Inflammatory macrophage (primary cell): ENCODE measurements around the gene HADH.
"Not testable (repeated sequence)": the region's sequence is repeated elsewhere in the genome, so short reads cannot be mapped to it uniquely, and the experiment has no call there.

ENCODE experiments used
- DNase-seq, 2 donors: peaks; one replicate each; pipeline ENCODE4 v3.0.0-alpha.2; 2020 to 2022

The HADH gene

DNA sequence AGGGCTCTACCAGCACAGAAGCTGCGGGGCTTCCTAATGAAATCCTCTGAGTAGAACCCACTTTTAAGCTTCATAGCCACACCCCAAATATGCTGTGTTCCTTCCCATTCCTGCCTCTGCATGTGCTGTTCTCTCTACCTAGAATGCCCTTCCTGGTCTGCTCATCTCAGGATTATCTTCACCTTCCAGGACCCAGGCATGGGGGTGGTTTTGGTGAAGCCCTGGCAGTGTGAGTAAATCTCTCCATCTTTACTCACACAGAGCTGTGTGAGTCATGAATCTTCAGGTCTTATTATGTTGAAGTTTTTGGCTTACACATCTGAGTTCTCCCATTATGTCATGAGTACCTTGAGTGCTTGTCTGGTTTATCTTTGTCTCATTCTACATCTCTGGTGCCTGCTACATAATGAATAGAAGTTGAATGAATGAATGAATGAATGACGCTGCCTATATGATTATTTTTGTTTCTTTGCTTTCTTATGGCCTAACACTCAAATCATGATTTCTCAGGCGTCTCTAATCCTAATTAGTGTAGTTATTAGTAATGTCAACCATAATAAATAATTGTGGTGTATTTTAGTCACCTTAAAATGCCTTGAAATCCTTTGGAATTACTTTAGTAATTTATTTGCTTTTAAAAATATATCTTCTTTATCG lies 41.9 kb downstream of the HADH start:
- DNase-seq, result no peak

DNA sequence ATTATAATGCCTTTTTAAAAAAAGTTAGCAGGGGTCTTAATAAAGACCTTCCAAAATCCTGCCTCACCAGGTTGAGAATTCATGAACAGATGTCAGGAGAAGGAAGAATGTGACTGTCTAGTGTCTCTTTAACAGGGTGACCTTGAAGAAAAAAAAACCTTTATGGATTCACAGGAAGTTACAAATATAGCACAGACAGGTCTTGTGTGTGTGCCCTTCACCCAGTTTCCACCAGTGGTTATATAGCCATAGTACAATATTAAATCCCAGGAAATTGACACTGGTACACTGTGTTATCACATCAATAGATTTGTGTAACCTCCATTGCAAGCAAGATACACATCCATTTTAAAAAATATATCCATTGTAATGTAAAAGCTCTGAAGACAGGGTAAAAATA lies 43.7 kb downstream of the HADH start:
- DNase-seq, result no peak

- no peak for DNase-seq
Measured at GRCh38 chr4:108034565-108034964, 44.9 kb downstream of the HADH start.

GRCh38 chr4:108035691-108036090 lies 46.0 kb downstream of the HADH start:
- DNase-seq, result no peak

DNA sequence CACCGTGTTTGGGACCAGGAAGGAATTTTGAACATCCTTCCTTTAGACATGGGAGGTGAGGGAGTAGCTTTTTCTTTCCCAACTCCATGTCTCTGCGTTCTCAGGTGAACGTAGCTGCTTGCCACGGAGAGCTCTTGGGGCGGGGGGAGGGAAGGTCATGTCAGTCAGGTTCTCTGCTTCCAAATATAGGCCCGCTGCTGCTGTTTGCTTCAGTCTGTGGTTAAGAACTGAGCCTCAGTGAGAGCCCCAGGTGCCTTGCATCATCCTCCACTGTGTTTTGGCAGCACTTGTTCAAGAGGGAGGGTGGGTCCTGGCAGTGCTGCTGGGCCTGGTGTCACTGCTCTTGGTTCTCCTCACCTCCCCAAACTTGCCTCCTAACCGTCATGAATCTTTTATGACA lies 46.5 kb downstream of the HADH start:
- no peak for DNase-seq

GRCh38 chr4:108037884-108038283 lies 48.2 kb downstream of the HADH start:
- no peak for DNase-seq

DNA sequence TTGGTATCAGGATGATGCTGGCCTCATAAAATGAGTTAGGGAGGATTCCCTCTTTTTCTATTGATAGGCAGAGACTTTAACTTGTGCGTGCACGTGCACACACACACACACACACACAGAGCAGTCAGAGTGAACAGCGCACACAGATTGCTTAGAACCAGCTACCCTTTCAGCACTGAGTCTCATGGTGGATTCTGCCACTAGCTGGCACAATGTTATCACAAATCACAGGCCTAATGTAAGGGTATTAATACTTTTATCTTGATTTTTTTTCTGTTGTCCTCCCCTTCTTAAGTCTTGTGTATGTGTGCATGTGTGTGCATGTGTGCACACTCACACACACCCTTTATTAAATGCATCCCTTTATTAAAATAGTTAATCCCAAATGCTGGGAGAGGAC lies 53.2 kb downstream of the HADH start:
- no peak for DNase-seq

GRCh38 chr4:108043526-108043925 lies 53.8 kb downstream of the HADH start:
- no peak for DNase-seq

GRCh38 chr4:108044951-108045686 lies 55.4 kb downstream of the HADH start:
- no peak for DNase-seq

- DNase-seq, result no peak
Measured at GRCh38 chr4:108045687-108046024, 56.0 kb downstream of the HADH start.

DNA sequence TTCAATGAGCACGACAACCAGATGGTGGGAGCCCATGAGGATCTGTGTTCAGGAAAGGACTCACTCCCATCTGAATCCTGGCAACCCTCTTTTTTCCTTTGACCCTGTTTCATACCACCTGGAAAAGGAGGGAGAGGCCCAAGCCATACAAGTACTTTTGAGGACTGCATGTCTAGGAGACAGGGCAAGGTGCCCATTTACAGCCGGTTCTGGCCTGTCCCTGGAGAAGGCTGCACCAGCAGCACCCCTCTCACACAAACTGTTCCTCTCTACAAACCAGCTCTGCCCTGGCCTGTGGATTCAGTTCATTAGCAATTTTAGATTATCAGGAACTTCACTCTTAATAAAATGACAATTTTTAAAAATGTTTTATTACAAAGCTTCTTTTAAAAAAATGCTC lies 57.5 kb downstream of the HADH start:
- DNase-seq, result no peak

DNA sequence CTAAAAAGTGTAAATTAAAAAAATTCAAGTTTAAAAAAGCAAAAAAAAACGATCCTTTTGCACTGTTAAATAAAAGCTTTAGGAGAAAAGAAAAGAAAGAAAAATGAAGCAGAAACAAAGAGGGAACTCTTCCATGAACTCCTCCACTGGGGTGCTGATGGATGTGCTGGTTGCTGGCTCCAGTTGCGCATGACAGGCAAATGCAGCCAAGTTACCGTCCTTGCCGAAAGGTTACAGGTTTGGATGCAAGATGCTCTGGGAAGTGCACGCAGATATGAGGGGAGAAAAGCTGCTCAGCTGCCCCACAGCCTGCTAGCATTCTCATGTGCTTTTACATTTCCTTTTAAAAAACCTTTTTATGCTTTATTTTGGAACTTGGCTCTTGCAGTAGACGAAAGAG lies 58.5 kb downstream of the HADH start:
- DNase-seq, result no peak

DNA sequence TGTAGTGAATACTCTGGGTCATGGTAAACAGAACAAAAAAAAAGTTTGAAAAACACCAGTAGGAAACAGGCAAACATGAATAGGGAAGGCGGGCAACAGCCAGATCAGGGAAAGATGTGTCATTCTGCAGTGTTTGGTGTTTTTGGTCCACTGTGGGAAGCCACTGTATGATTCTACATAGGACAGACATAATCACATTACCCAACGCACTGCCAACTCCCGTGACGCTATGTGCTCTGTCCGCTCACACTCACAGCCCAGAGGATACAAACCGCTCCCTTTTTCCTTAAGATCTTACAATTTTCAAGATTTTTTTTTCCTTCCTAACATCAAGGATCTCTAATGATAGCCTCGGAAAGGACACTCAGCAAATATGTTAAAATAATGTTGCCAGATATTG lies 59.3 kb downstream of the HADH start:
- no peak for DNase-seq

- no peak for DNase-seq
Measured at GRCh38 chr4:108049406-108049805, 59.7 kb downstream of the HADH start.

- DNase-seq, result not testable (repeated sequence)
Measured at GRCh38 chr4:108050166-108051111, 60.8 kb downstream of the HADH start.

GRCh38 chr4:108051343-108051742 lies 61.7 kb downstream of the HADH start:
- DNase-seq, result no peak

DNA sequence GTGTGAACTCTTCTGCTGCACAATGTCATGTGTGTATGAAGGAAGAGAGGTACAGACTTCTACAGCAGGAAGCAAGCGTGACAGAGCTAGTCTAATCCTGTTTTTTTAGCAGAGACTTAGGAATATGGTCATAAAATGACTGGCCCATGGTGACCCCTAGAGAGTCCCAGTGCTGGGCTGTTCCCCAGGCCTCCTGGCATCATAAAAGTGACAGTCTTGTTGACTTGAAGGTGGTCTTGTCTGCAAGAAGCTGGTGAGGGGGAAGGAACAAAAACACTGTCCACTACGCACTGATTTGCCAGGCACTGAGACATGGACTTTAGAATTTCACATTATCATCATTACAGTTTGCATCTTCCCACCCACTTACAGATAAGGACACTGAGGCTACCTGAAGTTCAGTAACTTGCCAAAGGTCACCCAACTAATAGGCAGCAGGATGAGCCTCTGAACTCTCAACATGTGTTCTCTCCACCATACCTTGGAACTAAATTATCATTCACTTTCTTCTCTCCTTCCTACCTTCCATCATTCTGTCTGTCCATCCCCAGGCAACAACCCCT lies 63.0 kb downstream of the HADH start:
- no peak for DNase-seq

DNA sequence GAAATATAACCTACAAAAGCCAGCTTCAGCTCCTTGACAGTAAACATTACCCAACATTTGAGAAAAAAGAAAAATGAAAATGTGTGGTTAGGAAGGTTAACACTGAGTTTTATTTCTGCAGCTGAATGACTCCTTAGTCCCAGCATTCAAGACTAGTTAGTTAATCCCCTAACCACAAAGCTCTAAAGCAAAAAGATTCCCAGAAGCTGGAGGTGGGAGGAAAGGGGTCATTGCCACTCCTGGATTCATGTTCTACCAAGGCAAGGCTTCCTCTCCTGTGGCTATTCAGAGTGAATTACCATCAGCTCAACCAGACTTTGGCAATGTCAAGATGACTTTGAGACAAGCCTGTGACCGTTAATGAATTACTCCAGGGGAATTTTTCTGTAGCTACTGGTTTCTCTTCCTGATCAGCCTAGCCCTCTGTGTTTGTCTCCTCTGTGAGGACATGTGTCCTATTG lies 63.6 kb downstream of the HADH start:
- DNase-seq, result no peak

GRCh38 chr4:108054025-108054638 lies 64.4 kb downstream of the HADH start:
- DNase-seq, result no peak

DNA sequence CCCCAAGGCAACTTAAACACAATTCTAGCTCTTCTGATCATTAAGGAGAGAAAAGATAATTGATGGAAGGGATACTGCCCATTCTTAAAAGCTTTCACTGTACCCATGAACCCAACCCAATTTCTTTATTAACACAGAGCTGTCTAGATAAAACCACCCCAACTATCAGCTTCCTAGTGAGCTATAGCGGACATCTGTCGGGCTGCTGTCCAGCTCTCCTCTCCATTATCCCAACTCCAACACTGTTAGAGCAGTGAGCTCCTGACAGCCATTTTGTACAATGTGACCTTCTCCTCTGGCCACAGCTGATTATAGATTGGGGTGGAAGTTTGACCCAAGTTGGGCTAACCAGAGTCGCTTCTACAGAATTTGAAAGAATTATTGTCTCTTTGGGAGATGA lies 66.1 kb downstream of the HADH start:
- no peak for DNase-seq

GRCh38 chr4:108056418-108056817 lies 66.7 kb downstream of the HADH start:
- no peak for DNase-seq

DNA sequence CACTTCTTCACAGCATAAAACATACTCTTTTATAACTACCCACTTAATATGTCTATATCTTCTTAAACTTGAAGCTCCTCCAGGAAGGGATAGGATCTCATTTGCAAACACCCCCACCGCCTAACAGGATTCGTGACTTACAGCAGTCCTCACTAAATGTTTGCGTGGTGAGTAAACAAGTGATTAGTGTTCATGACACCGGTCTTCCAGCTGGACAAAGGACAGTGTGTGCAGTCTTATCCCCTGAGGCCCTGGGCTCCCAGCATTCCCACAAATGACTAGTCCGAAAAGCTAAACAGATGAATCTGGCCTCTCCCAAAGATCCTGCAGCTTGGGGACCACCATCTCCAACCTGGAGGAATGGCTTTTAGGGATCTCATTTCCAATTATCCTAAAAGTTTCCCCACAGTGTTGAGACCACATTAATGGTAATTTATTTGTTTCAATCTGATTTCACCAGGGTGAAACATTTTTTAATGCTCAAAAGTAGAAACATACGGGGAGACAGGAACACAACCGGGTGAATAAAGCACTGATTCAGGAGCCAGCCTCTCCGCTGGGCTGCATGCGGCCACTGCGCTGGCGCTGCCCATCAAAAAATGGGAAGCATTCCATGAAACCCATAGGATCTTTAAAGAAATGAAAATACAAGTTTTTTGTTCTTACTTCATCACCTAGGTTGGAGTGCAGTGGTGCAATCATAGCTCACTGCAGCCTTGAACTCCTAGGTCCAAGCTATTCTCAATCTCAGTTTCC lies 69.2 kb downstream of the HADH start:
- DNase-seq, result no peak
